ENCODE measurements around the gene PIGT. TPM values are rescaled to one million over a fixed set of nuclear protein-coding genes. Genes with fewer than 3 reads are reported as not detected.

The PIGT gene
- total RNA-seq, 2 experiments from 2014 or later, result 89.2 to 104 TPM

DNA sequence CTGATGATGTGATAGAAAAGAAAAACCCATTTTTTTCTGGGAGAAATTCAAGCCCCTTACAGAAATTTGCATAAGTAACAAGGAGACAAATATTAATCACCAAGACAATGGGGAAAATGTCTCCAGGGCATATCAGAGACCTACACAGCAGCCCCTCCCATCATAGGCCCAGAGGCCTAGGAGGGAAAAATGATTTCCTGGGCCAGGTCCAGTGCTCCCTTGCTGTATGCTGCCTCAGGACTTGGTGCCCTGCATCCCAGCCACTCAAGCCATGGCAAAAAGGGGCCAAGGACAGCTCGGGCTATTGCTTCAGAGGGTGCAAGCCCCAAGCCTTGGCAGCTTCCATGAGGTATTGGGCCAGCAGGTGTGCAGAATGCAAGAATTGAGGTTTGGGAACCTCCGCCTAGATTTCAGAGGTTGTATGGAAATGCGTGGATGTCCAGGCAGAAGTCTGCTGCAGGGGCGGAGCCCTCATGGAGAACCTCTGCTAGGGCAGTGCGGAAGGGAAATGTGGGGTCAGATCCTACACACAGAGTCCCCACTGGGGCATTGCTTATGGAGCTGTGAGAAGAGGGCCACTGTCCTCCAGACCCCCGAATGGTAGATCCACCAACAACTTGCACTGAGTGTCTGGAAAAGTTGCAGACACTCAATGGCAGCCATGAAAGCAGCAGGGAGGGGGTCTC is 15.5 kb upstream of the PIGT start:
- BruUV-seq (replicated peaks), result no TSS peak
- intact Hi-C loops (cut with micrococcal nuclease; ENCODE audit: unreplicated experiment), result no loop called here
- POLR2A ChIA-PET, result no interaction called here
- no peak for DNase-seq (ENCODE audit: low spot score)
- no peak overlapping the region for H3K4me2 ChIP-seq (ENCODE audit: low read length)
- no peaks in the 10 kb centered on the region for H3K79me2 ChIP-seq (ENCODE audit: insufficient read depth, low read depth, low read length)
- no peaks in the 10 kb centered on the region; the same call in 1 of the 2 replicates for H3K36me3 ChIP-seq (ENCODE audit: insufficient read depth, low read length)
- H2AFZ ChIP-seq (ENCODE audit: low read length), result no peak overlapping the region
- no peak overlapping the region for H3K4me3 ChIP-seq (ENCODE audit: low read depth, low read length, poor library complexity, severe bottlenecking)
- CTCF ChIA-PET (ENCODE audit: unreplicated experiment), result no interaction called here
- no peak for TF ChIP-seq EZH2phosphoT487 (IDR thresholded peaks at IDR 0.05; ENCODE audit: borderline replicate concordance, low read depth, low read length)
- no peak for TF ChIP-seq CTCF (conservative IDR thresholded peaks at IDR 0.05; ENCODE audit: low read length)
- H3K9me2 ChIP-seq (ENCODE audit: insufficient read depth, low read length), result no peaks in the 10 kb centered on the region
- H4K20me1 ChIP-seq (ENCODE audit: insufficient read depth, low read length), result no peaks in the 10 kb centered on the region
- no peaks in the 10 kb centered on the region for H3K4me1 ChIP-seq (ENCODE audit: insufficient read depth, low read length, poor library complexity, severe bottlenecking)
- no peak overlapping the region for H3K27ac ChIP-seq (ENCODE audit: low read depth, low read length, poor library complexity, severe bottlenecking)
- H3K9me3 ChIP-seq (ENCODE audit: low read length), result peaks cover 24% of the 10 kb centered on the region

GRCh38 chr20:45402946-45403345 is 13.0 kb upstream of the PIGT start:
- no TSS peak for BruUV-seq (replicated peaks)
- Histone ChIP-seq H3K4me1 (ENCODE audit: insufficient read depth, low read length, poor library complexity, severe bottlenecking) (no peaks in the 10 kb centered on the region), H3K9me2 (ENCODE audit: insufficient read depth, low read length) (no peaks in the 10 kb centered on the region), H3K4me3 (ENCODE audit: low read depth, low read length, poor library complexity, severe bottlenecking) (no peak overlapping the region), H3K36me3 (ENCODE audit: insufficient read depth, low read length) (no peaks in the 10 kb centered on the region; the same call in 1 of the 2 replicates), H3K9me3 (ENCODE audit: low read length) (peaks cover 24% of the 10 kb centered on the region), H3K79me2 (ENCODE audit: insufficient read depth, low read depth, low read length) (no peaks in the 10 kb centered on the region), H2AFZ (ENCODE audit: low read length) (no peak overlapping the region), H3K27ac (ENCODE audit: low read depth, low read length, poor library complexity, severe bottlenecking) (no peak overlapping the region), H3K4me2 (ENCODE audit: low read length) (no peak overlapping the region), H4K20me1 (ENCODE audit: insufficient read depth, low read length) (no peaks in the 10 kb centered on the region)
- TF ChIP-seq EZH2phosphoT487 (IDR thresholded peaks at IDR 0.05; ENCODE audit: borderline replicate concordance, low read depth, low read length) (no peak), CTCF (conservative IDR thresholded peaks at IDR 0.05; ENCODE audit: low read length) (no peak)
- no peak for DNase-seq (ENCODE audit: low spot score)
- ChIA-PET CTCF (ENCODE audit: unreplicated experiment) (no interaction called here), POLR2A (no interaction called here)
- intact Hi-C loops (cut with micrococcal nuclease; ENCODE audit: unreplicated experiment), result no loop called here

GRCh38 chr20:45404438-45404837 is 11.5 kb upstream of the PIGT start:
- no peaks in the 10 kb centered on the region for H3K79me2 ChIP-seq (ENCODE audit: insufficient read depth, low read depth, low read length)
- no peak overlapping the region for H3K4me2 ChIP-seq (ENCODE audit: low read length)
- no peak overlapping the region for H3K27ac ChIP-seq (ENCODE audit: low read depth, low read length, poor library complexity, severe bottlenecking)
- H3K9me3 ChIP-seq (ENCODE audit: low read length), result peaks cover 24% of the 10 kb centered on the region
- intact Hi-C loops (cut with micrococcal nuclease; ENCODE audit: unreplicated experiment), result no loop called here
- TF ChIP-seq CTCF (conservative IDR thresholded peaks at IDR 0.05; ENCODE audit: low read length) (no peak), EZH2phosphoT487 (IDR thresholded peaks at IDR 0.05; ENCODE audit: borderline replicate concordance, low read depth, low read length) (no peak)
- no peak for DNase-seq (ENCODE audit: low spot score)
- no peaks in the 10 kb centered on the region for H4K20me1 ChIP-seq (ENCODE audit: insufficient read depth, low read length)
- no peaks in the 10 kb centered on the region for H3K9me2 ChIP-seq (ENCODE audit: insufficient read depth, low read length)
- H3K36me3 ChIP-seq (ENCODE audit: insufficient read depth, low read length), result no peaks in the 10 kb centered on the region; the same call in 1 of the 2 replicates
- H2AFZ ChIP-seq (ENCODE audit: low read length), result no peak overlapping the region
- H3K4me3 ChIP-seq (ENCODE audit: low read depth, low read length, poor library complexity, severe bottlenecking), result no peak overlapping the region
- ChIA-PET POLR2A (interaction anchor here (0.7 to 1.9 kb wide), 3 partner anchors 9 to 37 kb away, joined by 3 to 5 read pairs (median 3); no protein-coding TSS in a partner anchor), CTCF (ENCODE audit: unreplicated experiment) (no interaction called here)
- no TSS peak for BruUV-seq (replicated peaks)
- no peaks in the 10 kb centered on the region for H3K4me1 ChIP-seq (ENCODE audit: insufficient read depth, low read length, poor library complexity, severe bottlenecking)
